Measurements from ENCODE around the gene SORD.
"Not testable (repeated sequence)": the region's sequence is repeated elsewhere in the genome, so short reads cannot be mapped to it uniquely, and the experiment has no call there.

Gene SORD

DNA sequence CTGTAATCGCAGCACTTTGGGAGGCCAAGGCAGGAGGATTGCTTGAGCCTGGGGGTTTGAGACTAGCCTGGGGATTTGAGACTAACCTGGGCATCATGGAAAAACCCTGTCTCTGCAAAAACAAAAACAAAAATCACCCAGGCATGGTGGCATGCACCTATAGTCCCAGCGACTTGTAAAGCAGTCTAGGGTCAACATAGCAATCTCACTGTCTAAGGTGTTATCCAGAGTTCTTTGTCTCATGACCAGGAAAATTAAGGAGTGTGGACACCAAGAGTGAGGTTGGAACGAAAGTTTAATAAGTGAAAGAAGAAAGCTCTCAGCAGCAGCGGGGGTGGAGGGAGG is 25.4 kb downstream of the SORD start:
- H3K27me3 ChIP-seq (ENCODE audit: low read length); H3K36me3 ChIP-seq (ENCODE audit: low read length); H3K9me2 ChIP-seq (replicated peaks; ENCODE audit: insufficient read depth, low read length); H3K79me2 ChIP-seq (ENCODE audit: insufficient read depth, low read length); H3K4me2 ChIP-seq (ENCODE audit: low read depth, low read length, poor library complexity, severe bottlenecking); H3K4me3 ChIP-seq (ENCODE audit: insufficient read depth, low read length, poor library complexity, severe bottlenecking); H3K27ac ChIP-seq (ENCODE audit: low read depth, low read length); H3K9ac ChIP-seq (ENCODE audit: low read length); H2AFZ ChIP-seq (ENCODE audit: low read depth, low read length, severe bottlenecking); H3F3A ChIP-seq (ENCODE audit: insufficient read depth); H4K20me1 ChIP-seq (ENCODE audit: low read depth, low read length): not testable (repeated sequence)
- peaks cover 26% of the 10 kb centered on the region; the same call in 1 of the 2 replicates for H3K9me3 ChIP-seq (ENCODE audit: insufficient read depth, low read length)

DNA sequence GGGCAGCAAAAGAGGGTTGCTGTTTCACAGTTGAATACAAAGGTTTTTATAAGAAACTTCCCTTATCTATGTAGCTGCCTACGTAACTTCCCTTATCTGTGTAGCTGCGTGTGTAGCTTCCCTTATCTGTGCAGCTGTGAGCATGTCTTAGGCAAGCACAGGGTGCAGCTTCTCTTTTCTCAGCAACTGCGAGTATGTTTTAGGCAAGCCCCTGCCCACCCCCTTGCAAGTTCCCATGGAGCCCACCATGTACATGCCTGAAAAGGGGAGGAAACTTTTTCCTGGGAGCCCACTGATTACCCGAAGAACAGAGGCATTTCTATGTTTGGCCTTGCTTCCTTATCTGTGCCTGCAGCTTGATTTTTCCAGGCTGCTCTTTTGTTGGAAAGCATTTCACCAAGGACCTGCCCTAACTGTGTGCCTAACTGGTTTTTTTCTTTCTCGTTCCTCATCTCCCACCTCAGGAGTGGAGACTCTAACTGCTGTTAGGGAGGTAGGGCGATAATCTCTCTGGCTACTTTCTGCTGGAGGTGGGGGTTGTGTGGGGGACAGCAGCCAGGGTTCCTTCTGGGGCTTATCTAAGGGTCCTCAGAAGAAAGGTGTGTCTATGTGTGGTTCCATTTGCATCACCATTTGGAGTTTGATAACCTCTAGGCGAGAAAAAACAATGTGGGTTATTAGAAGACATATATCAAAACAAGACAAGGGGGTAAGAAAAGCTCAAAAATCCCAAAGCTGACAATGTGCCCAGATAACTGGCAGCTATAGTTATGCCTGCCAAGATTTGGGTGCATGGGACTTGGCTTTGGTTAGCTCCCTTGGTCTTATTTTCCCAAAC is 26.0 kb downstream of the SORD start:
- no peak overlapping the region for H3K27ac ChIP-seq (ENCODE audit: low read depth, low read length)
- H2AFZ ChIP-seq (ENCODE audit: low read depth, low read length, severe bottlenecking): no peak overlapping the region
- no peaks in the 10 kb centered on the region for H3K9me2 ChIP-seq (replicated peaks; ENCODE audit: insufficient read depth, low read length)
- H3K27me3 ChIP-seq (ENCODE audit: low read length): no peaks in the 10 kb centered on the region
- peaks cover 26% of the 10 kb centered on the region; the same call in 1 of the 2 replicates for H3K9me3 ChIP-seq (ENCODE audit: insufficient read depth, low read length)
- H3K9ac ChIP-seq (ENCODE audit: low read length): no peak overlapping the region
- peaks cover 7% of the 10 kb centered on the region; the same call in 1 of the 2 replicates for H3K36me3 ChIP-seq (ENCODE audit: low read length)
- no peaks in the 10 kb centered on the region for H3F3A ChIP-seq (ENCODE audit: insufficient read depth)
- H3K4me3 ChIP-seq (ENCODE audit: insufficient read depth, low read length, poor library complexity, severe bottlenecking): no peak overlapping the region
- H3K4me2 ChIP-seq (ENCODE audit: low read depth, low read length, poor library complexity, severe bottlenecking): no peak overlapping the region
- H4K20me1 ChIP-seq (ENCODE audit: low read depth, low read length): no peaks in the 10 kb centered on the region
- TF ChIP-seq, protein P1, sequence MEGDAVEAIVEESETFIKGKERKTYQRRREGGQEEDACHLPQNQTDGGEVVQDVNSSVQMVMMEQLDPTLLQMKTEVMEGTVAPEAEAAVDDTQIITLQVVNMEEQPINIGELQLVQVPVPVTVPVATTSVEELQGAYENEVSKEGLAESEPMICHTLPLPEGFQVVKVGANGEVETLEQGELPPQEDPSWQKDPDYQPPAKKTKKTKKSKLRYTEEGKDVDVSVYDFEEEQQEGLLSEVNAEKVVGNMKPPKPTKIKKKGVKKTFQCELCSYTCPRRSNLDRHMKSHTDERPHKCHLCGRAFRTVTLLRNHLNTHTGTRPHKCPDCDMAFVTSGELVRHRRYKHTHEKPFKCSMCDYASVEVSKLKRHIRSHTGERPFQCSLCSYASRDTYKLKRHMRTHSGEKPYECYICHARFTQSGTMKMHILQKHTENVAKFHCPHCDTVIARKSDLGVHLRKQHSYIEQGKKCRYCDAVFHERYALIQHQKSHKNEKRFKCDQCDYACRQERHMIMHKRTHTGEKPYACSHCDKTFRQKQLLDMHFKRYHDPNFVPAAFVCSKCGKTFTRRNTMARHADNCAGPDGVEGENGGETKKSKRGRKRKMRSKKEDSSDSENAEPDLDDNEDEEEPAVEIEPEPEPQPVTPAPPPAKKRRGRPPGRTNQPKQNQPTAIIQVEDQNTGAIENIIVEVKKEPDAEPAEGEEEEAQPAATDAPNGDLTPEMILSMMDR (IDR thresholded peaks at IDR 0.05; ENCODE audit: insufficient read depth, low read length, poor library complexity, severe bottlenecking): no peak
- TF ChIP-seq EZH2phosphoT487 (conservative IDR thresholded peaks at IDR 0.05; ENCODE audit: low read length): no peak
- H3K79me2 ChIP-seq (ENCODE audit: insufficient read depth, low read length): no peaks in the 10 kb centered on the region

DNA sequence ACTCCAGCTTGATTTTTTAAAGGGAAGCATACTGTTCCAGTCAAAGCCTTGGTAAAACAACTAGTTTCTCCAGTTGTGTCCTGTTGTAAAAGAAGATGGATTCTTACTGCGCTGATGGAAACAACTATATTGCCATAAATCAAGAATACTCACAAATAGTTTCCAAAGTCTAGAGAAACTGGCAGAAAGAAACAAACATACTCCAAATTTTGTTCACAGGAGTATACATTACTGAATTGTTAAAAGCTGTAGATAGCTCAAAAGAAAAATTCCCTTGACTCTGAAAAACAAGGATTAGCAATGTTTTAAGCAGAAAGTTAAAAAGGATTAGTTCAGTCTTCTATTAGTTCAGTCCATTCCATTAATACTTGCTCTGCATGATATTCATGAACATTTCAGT is 27.6 kb downstream of the SORD start:
- no peak for TF ChIP-seq EZH2phosphoT487 (conservative IDR thresholded peaks at IDR 0.05; ENCODE audit: low read length)
- TF ChIP-seq, protein P1 (IDR thresholded peaks at IDR 0.05; ENCODE audit: insufficient read depth, low read length, poor library complexity, severe bottlenecking): no peak
- peaks cover 26% of the 10 kb centered on the region; the same call in 1 of the 2 replicates for H3K9me3 ChIP-seq (ENCODE audit: insufficient read depth, low read length)
- no peaks in the 10 kb centered on the region for H3K27me3 ChIP-seq (ENCODE audit: low read length)

DNA sequence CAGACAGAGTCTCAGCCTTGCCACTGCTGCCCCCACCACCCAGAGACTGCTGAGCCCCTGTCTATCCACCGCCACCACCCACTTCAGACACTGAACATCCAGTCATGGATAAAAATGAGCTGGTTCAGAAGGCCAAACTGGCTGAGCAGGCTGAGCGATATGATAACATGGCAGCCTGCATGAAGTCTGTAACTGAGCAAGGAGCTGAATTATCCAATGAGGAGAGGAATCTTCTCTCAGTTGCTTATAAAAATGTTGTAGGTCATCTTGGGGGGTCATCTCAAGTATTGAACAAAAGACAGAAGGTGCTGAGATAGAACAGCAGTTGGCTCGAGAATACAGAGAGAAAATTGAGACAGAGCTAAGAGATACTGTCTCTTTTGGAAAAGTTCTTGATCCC is 29.7 kb downstream of the SORD start:
- H3K9me2 ChIP-seq (replicated peaks; ENCODE audit: insufficient read depth, low read length); H3K79me2 ChIP-seq (ENCODE audit: insufficient read depth, low read length); H3K36me3 ChIP-seq (ENCODE audit: low read length); H3K4me3 ChIP-seq (ENCODE audit: insufficient read depth, low read length, poor library complexity, severe bottlenecking); H2AFZ ChIP-seq (ENCODE audit: low read depth, low read length, severe bottlenecking); H3K27ac ChIP-seq (ENCODE audit: low read depth, low read length); H3F3A ChIP-seq (ENCODE audit: insufficient read depth); H4K20me1 ChIP-seq (ENCODE audit: low read depth, low read length); H3K27me3 ChIP-seq (ENCODE audit: low read length); H3K4me2 ChIP-seq (ENCODE audit: low read depth, low read length, poor library complexity, severe bottlenecking); H3K9ac ChIP-seq (ENCODE audit: low read length): not testable (repeated sequence)
- peaks cover 26% of the 10 kb centered on the region; the same call in 1 of the 2 replicates for H3K9me3 ChIP-seq (ENCODE audit: insufficient read depth, low read length)

More for the DNA sequence above, 27.6 kb downstream of the SORD start:
- no peak overlapping the region for H3K4me3 ChIP-seq (ENCODE audit: insufficient read depth, low read length, poor library complexity, severe bottlenecking)
- no peaks in the 10 kb centered on the region for H4K20me1 ChIP-seq (ENCODE audit: low read depth, low read length)
- no peaks in the 10 kb centered on the region for H3K79me2 ChIP-seq (ENCODE audit: insufficient read depth, low read length)
- H3K4me2 ChIP-seq (ENCODE audit: low read depth, low read length, poor library complexity, severe bottlenecking): no peak overlapping the region
- H3K9ac ChIP-seq (ENCODE audit: low read length): no peak overlapping the region
- H3K27ac ChIP-seq (ENCODE audit: low read depth, low read length): no peak overlapping the region
- no peaks in the 10 kb centered on the region for H3K9me2 ChIP-seq (replicated peaks; ENCODE audit: insufficient read depth, low read length)
- peaks cover 7% of the 10 kb centered on the region; the same call in 1 of the 2 replicates for H3K36me3 ChIP-seq (ENCODE audit: low read length)
- no peaks in the 10 kb centered on the region for H3F3A ChIP-seq (ENCODE audit: insufficient read depth)
- no peak overlapping the region for H2AFZ ChIP-seq (ENCODE audit: low read depth, low read length, severe bottlenecking)

DNA sequence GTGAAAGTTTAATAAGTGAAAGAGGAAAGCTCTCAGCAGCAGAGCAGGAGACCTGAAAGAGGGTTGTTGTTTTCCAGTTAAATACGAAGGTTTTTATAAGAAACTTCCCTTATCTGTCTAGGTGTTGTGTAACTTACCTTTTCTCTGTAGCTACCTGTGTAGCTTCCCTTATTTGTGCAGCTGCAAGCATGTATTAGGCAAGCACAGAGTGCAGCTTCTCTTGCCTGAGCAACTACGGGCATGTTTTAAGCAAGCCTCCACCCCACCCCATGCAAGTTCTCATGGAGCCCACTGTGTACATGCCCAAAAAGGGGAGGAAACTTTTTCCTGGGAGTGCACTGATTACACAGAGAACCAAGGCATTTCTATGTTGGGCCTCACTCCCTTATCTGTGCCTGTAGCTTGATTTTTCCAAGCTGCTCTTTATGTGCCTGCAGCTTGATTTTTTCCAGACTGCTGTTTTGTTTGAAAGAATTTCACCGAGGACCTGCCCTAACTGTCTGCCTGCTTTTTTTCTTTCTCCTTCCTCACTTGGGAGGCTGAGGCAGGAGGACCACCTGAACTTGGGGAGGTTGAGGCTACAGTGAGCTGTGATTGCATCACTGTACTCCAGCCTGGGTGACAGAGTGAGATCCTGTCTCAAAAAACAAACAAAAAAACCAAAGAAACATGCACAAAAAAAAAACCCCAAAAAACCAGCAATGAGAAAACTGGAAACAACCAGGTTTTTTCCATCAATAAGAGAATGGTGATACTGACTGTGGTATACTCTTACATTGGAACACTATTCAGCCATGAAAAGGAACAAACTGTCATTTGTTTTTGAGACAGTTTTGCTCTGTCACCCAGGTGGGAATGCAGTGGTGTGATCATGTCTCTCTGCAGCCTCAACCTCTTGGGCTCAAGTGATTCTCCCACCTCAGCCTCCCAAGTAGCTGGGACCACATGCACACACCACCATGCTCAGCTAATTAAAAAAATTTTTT is 36.0 kb downstream of the SORD start:
- not testable (repeated sequence) for H3K9me2 ChIP-seq (replicated peaks; ENCODE audit: insufficient read depth, low read length); H3K27ac ChIP-seq (ENCODE audit: low read depth, low read length); H3K36me3 ChIP-seq (ENCODE audit: low read length)

DNA sequence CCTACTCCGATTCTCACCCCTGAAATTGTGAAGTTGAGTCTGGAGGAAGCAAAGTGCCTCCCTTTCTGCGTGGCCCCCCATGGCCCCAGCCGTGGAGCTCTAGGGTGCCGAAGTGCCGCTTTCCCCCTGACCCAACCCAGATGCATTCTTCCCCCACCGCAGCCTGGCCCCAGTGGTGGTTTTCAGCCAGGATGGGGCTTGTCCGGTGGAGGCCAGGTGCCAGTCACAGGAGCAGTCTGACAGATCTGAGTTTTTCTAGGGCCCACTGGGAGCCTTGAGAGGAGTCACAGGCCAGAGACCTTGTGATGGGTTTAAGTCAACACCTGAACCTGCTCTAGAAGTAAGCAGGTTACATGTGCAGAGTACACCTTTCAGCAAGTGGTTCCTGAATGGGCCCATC is 39.3 kb downstream of the SORD start:
- H3K27ac ChIP-seq (ENCODE audit: low read depth, low read length); H3K9me2 ChIP-seq (replicated peaks; ENCODE audit: insufficient read depth, low read length); H3K36me3 ChIP-seq (ENCODE audit: low read length): not testable (repeated sequence)

More for the DNA sequence above, 36.0 kb downstream of the SORD start:
- H3K79me2 ChIP-seq (ENCODE audit: insufficient read depth, low read length); H3F3A ChIP-seq (ENCODE audit: insufficient read depth); H3K9ac ChIP-seq (ENCODE audit: low read length); H4K20me1 ChIP-seq (ENCODE audit: low read depth, low read length); H2AFZ ChIP-seq (ENCODE audit: low read depth, low read length, severe bottlenecking); H3K4me3 ChIP-seq (ENCODE audit: insufficient read depth, low read length, poor library complexity, severe bottlenecking); H3K9me3 ChIP-seq (ENCODE audit: insufficient read depth, low read length); H3K27me3 ChIP-seq (ENCODE audit: low read length); H3K4me2 ChIP-seq (ENCODE audit: low read depth, low read length, poor library complexity, severe bottlenecking): not testable (repeated sequence)

More for the DNA sequence above, 39.3 kb downstream of the SORD start:
- H4K20me1 ChIP-seq (ENCODE audit: low read depth, low read length); H3K79me2 ChIP-seq (ENCODE audit: insufficient read depth, low read length); H3K9ac ChIP-seq (ENCODE audit: low read length); H3K4me3 ChIP-seq (ENCODE audit: insufficient read depth, low read length, poor library complexity, severe bottlenecking); H3K9me3 ChIP-seq (ENCODE audit: insufficient read depth, low read length); H2AFZ ChIP-seq (ENCODE audit: low read depth, low read length, severe bottlenecking); H3K27me3 ChIP-seq (ENCODE audit: low read length); H3K4me2 ChIP-seq (ENCODE audit: low read depth, low read length, poor library complexity, severe bottlenecking); H3F3A ChIP-seq (ENCODE audit: insufficient read depth): not testable (repeated sequence)
